Fibroblast of villous mesenchyme (primary cell): ENCODE data around the gene FAF1. TPM values are rescaled to one million over a fixed set of nuclear protein-coding genes. Genes with fewer than 3 reads are reported as not detected.

ENCODE experiments used
- DNase-seq: peaks from one replicate; pipeline ENCODE4 v3.0.0-alpha.2; 2010; ENCODE audit warnings: low read depth
- H3K4me3 ChIP-seq: 2 replicates; pipeline ENCODE4 v1.5.1; 2011; ENCODE audit warnings: low read depth, mild to moderate bottlenecking, low read length
- CTCF ChIP-seq: IDR thresholded peaks from 2 replicates; pipeline ENCODE4 v1.5.1; 2012; ENCODE audit warnings: low read depth, mild to moderate bottlenecking, low read length; ENCODE audit not compliant: insufficient read depth
- total RNA-seq: library from RNA; depleted of rRNA; stranded (reverse); fragments of >200 nt; gene quantifications from 2 replicates; pipeline ENCODE4 v1.2.3, GENCODE V29; 2012

The FAF1 gene
- total RNA-seq, 1 donor: 55.7 TPM

- TF ChIP-seq CTCF: no peak
- no peak overlapping the region for H3K4me3 ChIP-seq
- no peak for DNase-seq
Measured at GRCh38 chr1:50973875-50974617, 14.0 kb upstream of the FAF1 start.

DNA sequence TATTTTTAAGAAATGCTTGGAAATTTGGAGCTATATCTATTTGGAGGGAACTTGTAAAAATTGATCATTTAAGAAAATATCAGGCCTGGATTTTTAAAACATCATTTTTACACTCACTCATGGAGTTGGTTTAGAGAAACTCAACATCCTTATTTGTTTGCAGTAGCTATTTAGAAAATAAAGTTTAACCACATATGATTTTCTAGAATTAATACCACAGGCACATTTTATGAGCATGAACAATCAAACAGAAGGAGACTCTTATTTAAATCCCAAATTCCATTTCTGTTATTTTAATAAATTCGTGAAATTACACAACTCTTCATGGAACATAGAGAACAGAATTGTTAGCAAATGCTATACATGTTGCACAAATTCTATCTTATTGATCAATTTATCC, 13.2 kb upstream of the FAF1 start:
- no peak overlapping the region for H3K4me3 ChIP-seq
- no peak for TF ChIP-seq CTCF
- DNase-seq: no peak

- no peak overlapping the region for H3K4me3 ChIP-seq
- TF ChIP-seq CTCF: no peak
- DNase-seq: no peak
Measured at GRCh38 chr1:50972766-50973165, 12.7 kb upstream of the FAF1 start.

DNA sequence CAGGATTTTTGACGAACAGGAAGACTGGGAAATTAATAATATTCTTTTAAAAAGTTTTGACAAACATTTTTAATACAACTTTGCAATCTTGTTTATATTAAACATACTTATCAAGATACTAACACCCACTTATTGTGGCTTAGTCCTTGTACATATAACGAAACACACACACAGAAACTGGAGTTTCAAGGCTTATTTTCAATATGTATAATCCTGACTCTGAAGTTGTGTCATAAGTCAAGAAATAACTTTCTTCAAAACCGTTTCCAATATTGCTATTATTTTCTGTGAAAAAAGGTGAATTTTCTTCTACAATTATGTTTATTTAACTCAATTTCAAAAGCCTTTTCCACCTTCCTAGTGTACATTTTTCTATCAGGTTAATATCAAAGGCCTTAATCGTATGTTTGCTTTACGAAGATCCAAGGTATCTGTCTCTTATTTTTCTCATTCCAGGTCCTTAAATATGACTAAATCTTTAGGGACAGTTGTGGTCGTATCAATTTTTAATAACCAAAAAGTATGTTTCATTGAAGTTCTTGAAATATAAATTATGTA, 11.8 kb upstream of the FAF1 start:
- no peak for TF ChIP-seq CTCF
- peak overlapping the region; percentile 94 for H3K4me3 ChIP-seq
- no peak for DNase-seq

DNA sequence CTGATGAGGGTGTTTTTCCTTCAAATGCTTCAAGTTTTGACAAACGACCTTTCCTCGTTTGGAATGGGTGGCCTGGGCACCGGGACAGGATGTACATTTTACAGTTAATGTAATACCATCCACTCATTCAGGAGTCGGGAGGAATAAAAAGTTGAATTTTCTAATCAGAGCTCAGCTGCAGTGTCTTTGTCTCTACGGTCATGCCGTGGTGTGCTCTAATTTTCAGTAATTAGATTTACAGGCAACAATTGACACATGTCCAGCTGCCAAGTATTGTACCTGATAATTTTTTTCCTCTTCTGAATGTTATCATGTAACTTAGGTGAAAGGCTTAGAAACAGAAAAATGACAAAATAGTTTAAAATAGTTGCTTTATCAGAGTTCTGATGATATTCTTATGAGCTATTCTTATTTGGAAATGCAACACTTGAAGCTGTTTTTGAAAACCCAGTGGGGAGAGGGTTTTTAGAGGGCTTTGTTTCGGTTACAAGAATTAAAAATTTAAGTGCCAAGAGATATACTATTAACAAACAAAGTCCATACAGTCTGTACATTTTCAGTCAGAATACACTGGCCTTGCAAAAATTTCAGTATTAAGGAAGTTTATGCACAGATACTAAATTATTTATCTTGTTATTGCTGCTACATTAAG, 11.0 kb upstream of the FAF1 start:
- no peak for TF ChIP-seq CTCF
- H3K4me3 ChIP-seq: peak overlapping the region; percentile 94
- no peak for DNase-seq

- no peak for TF ChIP-seq CTCF
- DNase-seq: no peak
- H3K4me3 ChIP-seq: peak overlapping the region; percentile 94
Measured at GRCh38 chr1:50970509-50970887, 10.4 kb upstream of the FAF1 start.
